Measurements from ENCODE around the gene OAS3. TPM values are rescaled to one million over a fixed set of nuclear protein-coding genes. Genes with fewer than 3 reads are reported as not detected.

Gene OAS3
- total RNA-seq, 1 experiment from 2014 or later: 25.5 TPM

DNA sequence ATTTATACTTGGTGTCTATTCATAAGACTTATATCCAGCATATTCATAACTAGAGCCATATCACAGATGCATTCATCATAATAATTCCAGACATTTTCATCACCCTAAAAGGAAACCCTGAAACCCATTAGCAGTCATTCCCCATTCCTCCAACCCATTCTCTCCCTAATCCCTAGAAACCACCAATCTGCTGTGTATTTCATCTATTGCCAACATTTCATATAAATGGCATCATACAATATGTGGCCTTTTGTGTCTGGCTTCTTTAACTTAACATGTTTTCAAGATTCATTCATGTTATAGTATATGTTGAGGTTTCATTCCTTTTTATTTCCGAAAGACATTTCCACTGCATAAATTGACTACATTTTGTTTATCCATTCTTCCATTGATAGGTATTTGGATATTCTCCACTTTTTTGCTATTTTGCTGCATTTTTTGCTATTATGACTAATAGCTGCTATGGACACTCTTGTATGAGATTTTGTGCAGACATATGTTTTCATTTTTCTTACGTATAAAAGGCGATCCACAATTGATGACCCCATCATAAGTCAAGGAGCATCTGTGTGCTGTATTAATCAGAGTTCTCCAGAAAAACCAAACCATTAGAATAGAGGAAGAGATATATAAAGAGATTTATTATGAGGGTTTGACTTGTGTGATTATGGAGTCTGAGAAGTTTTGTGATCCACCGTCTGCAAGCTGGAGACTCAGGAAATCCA, 34.9 kb downstream of the OAS3 start:
- no peak overlapping the region for H3K4me2 ChIP-seq (ENCODE audit: low read length)
- no peak overlapping the region for H3K9ac ChIP-seq (ENCODE audit: low read length)
- H3K27me3 ChIP-seq (ENCODE audit: low read length): no peaks in the 10 kb centered on the region
- no peaks in the 10 kb centered on the region for H4K20me1 ChIP-seq (ENCODE audit: low read length)
- H2AFZ ChIP-seq (ENCODE audit: low read length): no peak overlapping the region
- no peak overlapping the region for H3K4me3 ChIP-seq (ENCODE audit: low read length)
- no peak overlapping the region for H3K27ac ChIP-seq (ENCODE audit: low read length)
- H3K36me3 ChIP-seq (ENCODE audit: low read depth, low read length): no peaks in the 10 kb centered on the region
- intact Hi-C loops (cut with micrococcal nuclease): no loop called here
- DNase-seq: no peak
- no peaks in the 10 kb centered on the region for H3K9me3 ChIP-seq (ENCODE audit: low read length)
- TF ChIP-seq, protein P1, sequence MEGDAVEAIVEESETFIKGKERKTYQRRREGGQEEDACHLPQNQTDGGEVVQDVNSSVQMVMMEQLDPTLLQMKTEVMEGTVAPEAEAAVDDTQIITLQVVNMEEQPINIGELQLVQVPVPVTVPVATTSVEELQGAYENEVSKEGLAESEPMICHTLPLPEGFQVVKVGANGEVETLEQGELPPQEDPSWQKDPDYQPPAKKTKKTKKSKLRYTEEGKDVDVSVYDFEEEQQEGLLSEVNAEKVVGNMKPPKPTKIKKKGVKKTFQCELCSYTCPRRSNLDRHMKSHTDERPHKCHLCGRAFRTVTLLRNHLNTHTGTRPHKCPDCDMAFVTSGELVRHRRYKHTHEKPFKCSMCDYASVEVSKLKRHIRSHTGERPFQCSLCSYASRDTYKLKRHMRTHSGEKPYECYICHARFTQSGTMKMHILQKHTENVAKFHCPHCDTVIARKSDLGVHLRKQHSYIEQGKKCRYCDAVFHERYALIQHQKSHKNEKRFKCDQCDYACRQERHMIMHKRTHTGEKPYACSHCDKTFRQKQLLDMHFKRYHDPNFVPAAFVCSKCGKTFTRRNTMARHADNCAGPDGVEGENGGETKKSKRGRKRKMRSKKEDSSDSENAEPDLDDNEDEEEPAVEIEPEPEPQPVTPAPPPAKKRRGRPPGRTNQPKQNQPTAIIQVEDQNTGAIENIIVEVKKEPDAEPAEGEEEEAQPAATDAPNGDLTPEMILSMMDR (conservative IDR thresholded peaks at IDR 0.05; ENCODE audit: low read depth, low read length): no peak
- TF ChIP-seq EZH2phosphoT487 (IDR thresholded peaks at IDR 0.05; ENCODE audit: borderline replicate concordance, low read length) (no peak), EZH2 (IDR thresholded peaks at IDR 0.05; ENCODE audit: low read length, unreplicated experiment) (no peak)
- H3K4me1 ChIP-seq (ENCODE audit: insufficient read depth, low read length): peaks cover 4% of the 10 kb centered on the region
- BruUV-seq (replicated peaks): no TSS peak
- H3K9me2 ChIP-seq (replicated peaks; ENCODE audit: low read length): no peaks in the 10 kb centered on the region
- CTCF ChIA-PET: no interaction called here
- no peaks in the 10 kb centered on the region for H3K79me2 ChIP-seq (ENCODE audit: low read length)
- POLR2A ChIA-PET (ENCODE audit: unreplicated experiment): no interaction called here
- H3F3A ChIP-seq (ENCODE audit: low read length, unreplicated experiment): no peaks in the 10 kb centered on the region
- ATAC-seq: no peak

DNA sequence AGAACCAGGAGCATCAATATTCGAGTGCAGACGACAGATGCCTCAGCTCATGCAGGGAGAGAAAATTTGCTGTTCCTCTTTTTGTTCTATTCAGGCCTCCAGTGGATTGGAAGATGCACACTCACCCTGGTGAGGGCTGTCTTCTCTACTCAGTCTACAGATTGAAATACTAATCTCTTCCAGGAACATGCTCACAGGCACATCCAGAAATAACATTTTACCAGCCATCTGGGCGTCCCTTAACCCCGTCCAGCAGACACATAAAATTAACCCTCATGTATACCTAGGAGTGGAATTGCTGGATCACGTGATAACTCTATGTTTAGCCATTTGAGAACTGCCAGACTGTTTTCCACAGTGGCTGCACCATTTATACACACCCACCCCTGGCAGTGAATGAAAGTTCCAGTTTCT, 35.6 kb downstream of the OAS3 start:
- TF ChIP-seq EZH2 (IDR thresholded peaks at IDR 0.05; ENCODE audit: low read length, unreplicated experiment) (no peak), EZH2phosphoT487 (IDR thresholded peaks at IDR 0.05; ENCODE audit: borderline replicate concordance, low read length) (no peak)
- TF ChIP-seq, protein P1 (conservative IDR thresholded peaks at IDR 0.05; ENCODE audit: low read depth, low read length): no peak

DNA sequence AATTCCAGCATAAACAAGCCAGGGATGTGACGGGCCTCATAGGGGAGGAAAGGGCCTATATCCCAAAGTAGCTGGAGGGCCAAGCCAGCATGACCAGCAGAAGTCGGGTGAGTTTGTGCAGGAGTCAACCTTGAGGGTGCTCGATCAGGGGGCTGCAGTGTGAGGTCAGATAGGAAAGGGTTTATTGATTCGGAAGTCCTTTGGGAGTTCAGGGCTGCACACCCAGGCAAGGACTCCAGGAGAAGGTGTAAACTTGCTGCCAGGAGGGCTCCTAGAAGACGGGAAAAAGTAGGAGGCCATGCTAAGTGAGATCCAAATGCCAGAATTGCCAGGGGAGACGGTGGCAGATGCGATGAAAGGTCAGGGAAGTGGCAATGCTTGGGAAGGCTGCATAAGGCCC, 36.6 kb downstream of the OAS3 start:
- no peak overlapping the region for H3K27ac ChIP-seq (ENCODE audit: low read length)
- CTCF ChIA-PET: no interaction called here
- no peaks in the 10 kb centered on the region for H4K20me1 ChIP-seq (ENCODE audit: low read length)
- ATAC-seq (no peak), DNase-seq (no peak)
- no peak overlapping the region for H2AFZ ChIP-seq (ENCODE audit: low read length)
- H3F3A ChIP-seq (ENCODE audit: low read length, unreplicated experiment): no peaks in the 10 kb centered on the region
- H3K9me3 ChIP-seq (ENCODE audit: low read length): no peaks in the 10 kb centered on the region
- no peak overlapping the region for H3K9ac ChIP-seq (ENCODE audit: low read length)
- intact Hi-C loops (cut with micrococcal nuclease): loop anchor here (5.0 kb wide), 1 partner anchor 38 kb away; the partner anchor contains the start of gene OAS3
- H3K4me2 ChIP-seq (ENCODE audit: low read length): no peak overlapping the region
- H3K4me1 ChIP-seq (ENCODE audit: insufficient read depth, low read length): peaks cover 14% of the 10 kb centered on the region
- TF ChIP-seq, protein P1 (conservative IDR thresholded peaks at IDR 0.05; ENCODE audit: low read depth, low read length): no peak
- no peak for TF ChIP-seq EZH2phosphoT487 (IDR thresholded peaks at IDR 0.05; ENCODE audit: borderline replicate concordance, low read length)
- no peak for TF ChIP-seq EZH2 (IDR thresholded peaks at IDR 0.05; ENCODE audit: low read length, unreplicated experiment)
- H3K27me3 ChIP-seq (ENCODE audit: low read length): no peaks in the 10 kb centered on the region
- H3K4me3 ChIP-seq (ENCODE audit: low read length): no peak overlapping the region
- POLR2A ChIA-PET (ENCODE audit: unreplicated experiment): no interaction called here
- BruUV-seq (replicated peaks): no TSS peak
- no peaks in the 10 kb centered on the region for H3K79me2 ChIP-seq (ENCODE audit: low read length)
- H3K36me3 ChIP-seq (ENCODE audit: low read depth, low read length): no peaks in the 10 kb centered on the region
- H3K9me2 ChIP-seq (replicated peaks; ENCODE audit: low read length): no peaks in the 10 kb centered on the region

More for the DNA sequence above, 35.6 kb downstream of the OAS3 start:
- H3K9ac ChIP-seq (ENCODE audit: low read length): no peak overlapping the region
- DNase-seq (no peak), ATAC-seq (no peak)
- no peaks in the 10 kb centered on the region for H3F3A ChIP-seq (ENCODE audit: low read length, unreplicated experiment)
- no peak overlapping the region for H2AFZ ChIP-seq (ENCODE audit: low read length)
- no TSS peak for BruUV-seq (replicated peaks)
- intact Hi-C loops (cut with micrococcal nuclease): no loop called here
- H4K20me1 ChIP-seq (ENCODE audit: low read length): no peaks in the 10 kb centered on the region
- CTCF ChIA-PET: no interaction called here
- no peaks in the 10 kb centered on the region for H3K36me3 ChIP-seq (ENCODE audit: low read depth, low read length)
- peaks cover 7% of the 10 kb centered on the region for H3K4me1 ChIP-seq (ENCODE audit: insufficient read depth, low read length)
- no peaks in the 10 kb centered on the region for H3K27me3 ChIP-seq (ENCODE audit: low read length)
- H3K4me2 ChIP-seq (ENCODE audit: low read length): no peak overlapping the region
- no peak overlapping the region for H3K4me3 ChIP-seq (ENCODE audit: low read length)
- H3K9me3 ChIP-seq (ENCODE audit: low read length): no peaks in the 10 kb centered on the region
- H3K9me2 ChIP-seq (replicated peaks; ENCODE audit: low read length): no peaks in the 10 kb centered on the region
- POLR2A ChIA-PET (ENCODE audit: unreplicated experiment): no interaction called here
- H3K27ac ChIP-seq (ENCODE audit: low read length): no peak overlapping the region
- H3K79me2 ChIP-seq (ENCODE audit: low read length): no peaks in the 10 kb centered on the region
